HG03039 (cell line): ENCODE results near the gene DDAH2.
A peak's percentile ranks its signal among the peaks of the same experiment; 100 is the strongest.

ENCODE experiments used
- ATAC-seq: cut with Tn5 transposase; IDR thresholded peaks from one replicate; pipeline ENCODE4 v1.9.1; 2021; ENCODE audit warnings: mild to moderate bottlenecking, moderate library complexity; ENCODE audit not compliant: unreplicated experiment

DDAH2 gene

DNA sequence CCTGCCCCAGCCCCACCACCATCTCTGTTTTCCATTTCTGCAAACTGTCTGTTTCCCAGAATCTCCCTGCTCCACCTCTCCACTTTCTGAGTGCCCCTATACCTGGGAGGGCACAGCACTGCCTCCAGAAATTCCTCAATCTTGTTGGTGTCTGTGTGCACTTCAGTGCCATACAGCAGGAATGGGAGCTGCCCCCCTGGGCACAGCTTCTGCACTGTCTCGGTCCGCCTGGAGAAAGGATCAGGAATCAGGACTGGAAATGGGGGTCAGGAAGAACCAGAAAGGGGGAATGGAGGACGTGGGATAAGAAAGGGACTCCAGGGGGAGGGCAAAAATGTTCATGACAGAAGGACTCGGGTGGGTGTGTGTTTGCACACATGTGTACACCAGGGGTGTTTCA lies 4.6 kb upstream of the DDAH2 start:
- ATAC-seq: no peak

DNA sequence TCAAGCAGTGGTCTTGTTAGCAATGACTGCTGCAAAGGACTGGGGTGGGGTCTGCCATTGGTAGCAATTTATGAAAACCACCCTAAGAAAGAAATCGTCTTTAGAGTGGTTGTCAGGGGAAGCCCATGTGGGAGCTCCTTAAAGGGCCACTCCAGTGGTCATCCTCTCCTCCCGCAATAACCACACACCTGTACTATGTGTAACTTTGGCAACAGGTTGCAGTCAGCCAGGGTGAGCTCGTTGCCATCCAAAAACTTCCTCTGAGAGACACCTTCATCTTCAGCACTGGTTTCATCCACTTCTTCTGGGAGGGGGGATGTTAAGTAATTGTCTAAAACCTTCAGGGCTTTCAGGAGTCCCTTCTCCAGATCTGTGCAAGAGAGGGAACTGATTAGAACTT lies 2.9 kb upstream of the DDAH2 start:
- ATAC-seq: no peak

GRCh38 chr6:31730631-31731086 lies 1.6 kb upstream of the DDAH2 start:
- no peak for ATAC-seq

DNA sequence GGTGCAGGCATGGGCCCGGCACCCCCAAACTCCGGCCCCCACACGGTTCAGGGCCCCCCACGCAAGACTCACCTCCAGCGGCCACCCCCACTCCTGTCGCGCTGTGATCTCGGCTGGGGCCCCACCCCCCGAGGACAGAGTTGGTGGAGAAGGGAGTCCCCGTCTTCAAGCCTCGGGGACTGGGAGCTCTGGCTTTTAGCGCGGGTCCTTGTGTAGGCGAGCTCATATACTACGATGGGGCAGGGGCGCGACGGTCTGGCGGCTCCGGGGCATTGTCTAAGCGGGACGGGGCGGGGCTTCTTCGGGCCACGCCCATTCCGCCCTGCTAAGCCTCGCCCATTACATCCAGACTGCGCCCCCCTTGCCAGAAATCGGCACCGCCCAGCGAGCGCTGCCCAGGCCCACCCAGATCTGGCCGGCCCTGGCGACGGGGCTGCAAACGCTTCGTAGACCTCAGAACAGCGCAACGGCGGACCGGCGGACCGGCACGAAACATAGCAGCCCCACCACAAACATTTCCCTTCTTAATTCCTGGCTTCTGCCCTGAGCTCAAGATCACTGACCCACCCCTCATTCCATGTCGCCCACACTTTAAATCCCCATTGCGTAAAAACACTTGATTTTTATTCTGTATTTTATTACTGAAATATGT lies 1.0 kb upstream of the DDAH2 start:
- ATAC-seq: peak; percentile 27

- ATAC-seq: peak; percentile 52
These were observed 448 bp upstream of the DDAH2 start for GRCh38 chr6:31729515-31729978.

GRCh38 chr6:31727717-31728671 lies 1.1 kb downstream of the DDAH2 start:
- no peak for ATAC-seq

- ATAC-seq: no peak
These were observed 1.9 kb downstream of the DDAH2 start for GRCh38 chr6:31727034-31727716.

DNA sequence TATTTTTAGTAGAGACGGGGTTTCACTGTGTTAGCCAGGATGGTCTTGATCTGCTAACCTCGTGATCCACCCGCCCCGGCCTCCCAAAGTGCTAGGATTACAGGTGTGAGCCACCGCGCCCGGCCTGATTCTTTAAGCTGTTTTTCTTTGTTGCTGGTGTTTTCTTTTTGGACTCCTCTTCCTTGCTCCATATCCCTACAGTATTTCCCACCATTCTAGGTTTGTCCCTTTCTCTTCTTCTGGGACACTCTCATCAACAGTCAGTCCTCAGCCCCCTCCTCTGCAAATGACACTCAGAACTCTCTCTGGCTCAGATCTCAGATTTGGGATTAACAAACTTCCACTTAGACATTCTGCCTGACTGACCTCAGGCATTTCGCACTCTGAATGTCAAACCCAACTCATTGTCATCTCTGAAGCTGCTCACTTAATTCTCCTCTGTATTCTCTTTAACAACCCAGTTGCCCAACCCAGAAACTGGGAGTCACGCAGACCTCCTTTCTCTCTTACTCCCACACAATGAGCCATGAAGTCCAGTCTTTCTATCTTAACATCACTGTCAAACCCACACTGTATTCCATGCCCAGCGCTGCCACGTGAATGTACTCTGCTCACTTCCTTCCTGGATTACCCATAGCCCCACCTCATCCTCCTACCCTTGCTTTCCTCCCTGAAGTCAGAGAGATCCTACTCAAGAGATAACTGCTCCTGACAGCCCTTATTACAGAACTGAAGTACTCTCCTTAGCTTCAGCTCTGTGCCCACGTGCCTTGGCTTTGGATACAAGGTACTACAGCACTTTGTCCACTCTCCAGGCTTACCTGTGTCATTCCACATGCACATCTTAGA lies 3.4 kb downstream of the DDAH2 start:
- no peak for ATAC-seq

GRCh38 chr6:31723980-31724691 lies 5.0 kb downstream of the DDAH2 start:
- no peak for ATAC-seq

DNA sequence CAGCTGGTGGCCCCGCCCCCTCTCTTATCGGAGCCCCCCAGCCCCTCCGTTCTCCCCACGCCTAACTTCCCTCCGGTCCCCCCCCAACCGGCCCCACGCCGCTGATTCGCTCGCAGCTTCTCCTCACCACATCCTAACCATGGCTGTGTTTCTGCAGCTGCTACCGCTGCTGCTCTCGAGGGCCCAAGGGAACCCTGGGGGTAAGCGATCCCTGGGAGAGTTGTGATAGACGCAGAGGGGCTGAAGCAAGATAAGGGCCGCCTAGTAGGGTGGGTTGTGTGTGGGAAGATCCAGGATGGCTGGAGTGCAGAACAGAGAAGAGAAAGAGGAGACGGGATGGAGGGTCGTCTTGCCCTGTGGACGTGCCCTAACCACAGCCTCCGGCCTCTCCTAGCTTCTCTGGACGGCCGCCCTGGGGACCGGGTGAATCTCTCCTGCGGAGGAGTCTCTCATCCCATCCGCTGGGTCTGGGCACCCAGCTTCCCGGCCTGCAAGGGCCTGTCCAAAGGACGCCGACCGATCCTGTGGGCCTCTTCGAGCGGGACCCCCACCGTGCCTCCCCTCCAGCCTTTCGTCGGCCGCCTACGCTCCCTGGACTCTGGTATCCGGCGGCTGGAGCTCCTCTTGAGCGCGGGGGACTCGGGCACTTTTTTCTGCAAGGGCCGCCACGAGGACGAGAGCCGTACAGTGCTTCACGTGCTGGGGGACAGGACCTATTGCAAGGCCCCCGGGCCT lies 5.7 kb downstream of the DDAH2 start, which contains the start of gene MPIG6B:
TSS of gene MPIG6B (plus strand) at position 129 of the 735 bp plus-strand sequence. CDS start at position 140, 11 bp downstream.
- ATAC-seq: no peak

DNA sequence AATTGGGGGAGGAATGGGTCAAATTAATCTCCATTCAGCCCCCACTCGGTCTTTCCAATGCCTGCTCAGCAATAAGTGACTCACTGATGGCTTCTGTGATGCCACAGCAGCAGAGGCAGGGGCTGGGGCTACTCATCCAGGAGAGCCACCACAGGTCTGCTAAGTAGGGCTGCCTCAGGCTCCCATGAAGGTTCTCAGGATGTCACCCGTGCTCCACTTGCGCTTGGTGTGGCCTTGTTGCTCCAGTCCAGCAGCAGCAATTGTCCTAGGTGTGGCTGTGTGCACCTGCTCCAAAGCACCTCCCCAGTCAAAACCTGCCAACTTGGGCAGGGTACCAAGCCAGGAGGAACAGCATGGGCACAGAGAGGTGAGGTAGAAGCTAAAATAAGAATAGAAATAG lies 6.9 kb downstream of the DDAH2 start:
- no peak for ATAC-seq

GRCh38 chr6:31721351-31722020 lies 7.6 kb downstream of the DDAH2 start, which contains the start of gene LY6G6C:
LY6G6C (minus strand) TSS chr6:31721746; CDS start chr6:31721679, 67 bp downstream.
- ATAC-seq: no peak

GRCh38 chr6:31720196-31720770 lies 8.8 kb downstream of the DDAH2 start:
- ATAC-seq: no peak

GRCh38 chr6:31719001-31719400 lies 10.1 kb downstream of the DDAH2 start:
- ATAC-seq: no peak

DNA sequence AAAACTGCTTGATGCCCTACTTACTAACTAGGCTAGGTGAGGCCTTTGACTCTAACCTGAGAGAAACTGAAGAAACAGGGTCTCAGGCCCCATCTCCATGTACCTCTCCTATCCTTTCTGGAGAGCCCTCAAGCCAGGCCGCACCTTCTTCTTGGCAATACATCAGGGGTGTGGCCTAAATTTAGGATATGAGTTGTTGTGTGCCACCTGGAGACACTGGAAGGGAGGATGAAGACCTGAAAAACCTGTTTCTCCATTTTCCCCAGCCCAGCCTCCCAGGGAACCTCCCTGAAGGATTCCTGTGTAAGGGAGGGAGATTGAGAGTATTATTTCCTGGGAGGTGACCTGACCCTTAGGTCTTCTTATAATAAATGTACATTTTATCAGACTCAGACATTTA lies 10.8 kb downstream of the DDAH2 start:
- no peak for ATAC-seq

- no peak for ATAC-seq
These were observed 11.4 kb downstream of the DDAH2 start for GRCh38 chr6:31717499-31718222.
